ENCODE data around the gene NPAS3. TPM values are rescaled to one million over a fixed set of nuclear protein-coding genes. Genes with fewer than 3 reads are reported as not detected.

NPAS3 gene
- total RNA-seq, 1 experiment from 2014 or later, result 15.6 TPM

DNA sequence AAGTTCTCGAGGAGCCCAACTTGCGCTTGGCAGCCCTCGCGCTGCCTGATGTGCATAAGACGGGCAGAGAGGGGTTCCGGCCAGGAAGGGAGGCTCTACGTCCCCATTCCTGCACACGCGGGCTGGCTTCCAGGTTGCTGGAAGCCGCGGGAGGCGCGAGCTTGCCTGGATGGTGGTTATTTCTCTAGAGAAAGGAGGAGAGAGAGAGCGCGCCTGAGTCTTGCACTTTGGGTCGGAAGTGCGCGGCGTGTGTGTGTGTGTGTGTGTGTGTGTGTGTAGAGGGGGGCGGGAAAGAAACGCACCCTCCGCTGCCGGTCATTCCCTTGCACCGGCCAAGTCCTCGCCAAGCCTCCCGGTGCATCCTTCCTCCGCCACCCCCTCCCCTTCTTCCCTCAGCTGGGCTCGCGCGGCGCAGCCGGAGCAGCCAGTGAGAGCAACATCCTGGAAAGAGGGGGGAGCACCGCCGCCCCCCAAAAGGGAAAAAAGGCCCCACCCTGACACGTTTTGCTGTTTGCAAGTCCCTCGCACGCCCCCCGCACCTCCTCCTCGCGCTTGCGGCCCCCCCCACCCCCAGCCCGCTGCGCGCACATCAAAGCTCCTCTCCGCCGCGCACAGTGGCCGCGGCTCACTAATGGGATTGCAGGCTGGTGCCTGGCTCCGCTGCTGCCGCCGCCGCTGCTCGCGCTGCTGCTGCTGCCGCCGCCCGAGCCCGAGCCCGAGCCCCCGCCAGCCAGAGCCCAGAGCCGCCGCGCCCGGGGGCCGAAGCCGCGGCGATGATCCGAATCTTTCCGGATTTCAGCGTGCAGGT lies 4.4 kb upstream of the NPAS3 start:
- CTCF ChIA-PET, result no interaction called here
- BruUV-seq (replicated peaks), result no TSS peak
- H3K9me3 ChIP-seq (ENCODE audit: low read depth, low read length, poor library complexity, severe bottlenecking), result no peaks in the 10 kb centered on the region
- POLR2A ChIA-PET (ENCODE audit: low non-redundant PET), result no interaction called here
- peak; percentile 78 for DNase-seq (ENCODE audit: low spot score)
- H3K27ac ChIP-seq (ENCODE audit: low read depth, low read length, poor library complexity, severe bottlenecking), result no peak overlapping the region
- peaks cover 27% of the 10 kb centered on the region for H3K4me1 ChIP-seq (ENCODE audit: insufficient read depth, low read length, poor library complexity, severe bottlenecking)
- H3K27me3 ChIP-seq (replicated peaks; ENCODE audit: insufficient read depth, low read depth, low read length, poor library complexity), result no peaks in the 10 kb centered on the region
- intact Hi-C loops (cut with micrococcal nuclease; ENCODE audit: unreplicated experiment), result loop anchor here (1.0 kb wide), 1 partner anchor 223 kb away; no protein-coding TSS in a partner anchor
- H3K36me3 ChIP-seq (ENCODE audit: insufficient read depth, low read length, poor library complexity, severe bottlenecking), result no peaks in the 10 kb centered on the region
- H3K4me3 ChIP-seq (ENCODE audit: low read depth, low read length, poor library complexity, severe bottlenecking), result peak overlapping the region; percentile 76
- TF ChIP-seq, protein P1, sequence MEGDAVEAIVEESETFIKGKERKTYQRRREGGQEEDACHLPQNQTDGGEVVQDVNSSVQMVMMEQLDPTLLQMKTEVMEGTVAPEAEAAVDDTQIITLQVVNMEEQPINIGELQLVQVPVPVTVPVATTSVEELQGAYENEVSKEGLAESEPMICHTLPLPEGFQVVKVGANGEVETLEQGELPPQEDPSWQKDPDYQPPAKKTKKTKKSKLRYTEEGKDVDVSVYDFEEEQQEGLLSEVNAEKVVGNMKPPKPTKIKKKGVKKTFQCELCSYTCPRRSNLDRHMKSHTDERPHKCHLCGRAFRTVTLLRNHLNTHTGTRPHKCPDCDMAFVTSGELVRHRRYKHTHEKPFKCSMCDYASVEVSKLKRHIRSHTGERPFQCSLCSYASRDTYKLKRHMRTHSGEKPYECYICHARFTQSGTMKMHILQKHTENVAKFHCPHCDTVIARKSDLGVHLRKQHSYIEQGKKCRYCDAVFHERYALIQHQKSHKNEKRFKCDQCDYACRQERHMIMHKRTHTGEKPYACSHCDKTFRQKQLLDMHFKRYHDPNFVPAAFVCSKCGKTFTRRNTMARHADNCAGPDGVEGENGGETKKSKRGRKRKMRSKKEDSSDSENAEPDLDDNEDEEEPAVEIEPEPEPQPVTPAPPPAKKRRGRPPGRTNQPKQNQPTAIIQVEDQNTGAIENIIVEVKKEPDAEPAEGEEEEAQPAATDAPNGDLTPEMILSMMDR (conservative IDR thresholded peaks at IDR 0.05; ENCODE audit: low read depth, low read length), result no peak
- no peak for TF ChIP-seq EZH2 (IDR thresholded peaks at IDR 0.05; ENCODE audit: borderline replicate concordance, low read depth, low read length, poor library complexity, severe bottlenecking)

DNA sequence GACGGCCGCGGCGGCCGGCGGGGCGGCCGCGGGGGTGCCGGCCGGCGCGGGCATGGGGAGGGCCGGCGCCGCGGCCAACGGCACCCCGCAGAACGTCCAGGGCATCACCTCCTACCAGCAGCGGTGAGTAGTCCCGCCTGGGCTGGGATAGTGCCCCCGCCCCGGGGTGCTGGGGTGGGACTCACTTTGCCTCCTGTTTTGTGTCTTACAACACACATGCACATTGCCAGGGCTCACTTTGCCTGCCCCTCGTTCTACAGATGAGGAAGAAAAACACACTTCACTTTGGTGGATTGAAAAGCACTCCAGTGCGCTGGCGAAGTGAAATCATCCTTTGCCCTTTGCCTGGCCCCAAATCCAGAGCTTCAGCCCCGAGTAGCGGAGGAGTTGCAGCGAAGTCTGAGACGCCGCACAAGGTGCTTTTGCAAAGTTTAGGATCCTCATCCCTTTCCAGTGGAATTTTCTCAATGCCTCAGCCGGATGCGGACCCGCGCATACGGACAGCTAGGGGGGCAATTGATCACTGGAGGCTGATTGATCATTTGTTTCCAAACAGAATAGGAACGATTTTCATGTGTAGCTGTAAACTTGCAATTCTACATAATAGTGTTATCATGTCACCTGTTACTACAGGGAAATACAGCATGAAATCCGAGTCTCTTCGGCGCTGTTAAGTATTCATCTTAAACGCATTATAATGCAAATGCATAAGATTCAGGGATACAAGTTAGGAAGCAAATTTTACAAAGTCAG lies 3.6 kb upstream of the NPAS3 start:
- no peak for TF ChIP-seq EZH2 (IDR thresholded peaks at IDR 0.05; ENCODE audit: borderline replicate concordance, low read depth, low read length, poor library complexity, severe bottlenecking)
- TF ChIP-seq, protein P1 (conservative IDR thresholded peaks at IDR 0.05; ENCODE audit: low read depth, low read length), result no peak
- intact Hi-C loops (cut with micrococcal nuclease; ENCODE audit: unreplicated experiment), result loop anchor here (1.0 to 5.0 kb wide), 4 partner anchors 208 to 497 kb away; no protein-coding TSS in a partner anchor
- CTCF ChIA-PET, result no interaction called here
- H3K4me3 ChIP-seq (ENCODE audit: low read depth, low read length, poor library complexity, severe bottlenecking), result peak overlapping the region; percentile 76
- POLR2A ChIA-PET (ENCODE audit: low non-redundant PET), result no interaction called here
- H3K9me3 ChIP-seq (ENCODE audit: low read depth, low read length, poor library complexity, severe bottlenecking), result no peaks in the 10 kb centered on the region
- no peaks in the 10 kb centered on the region for H3K36me3 ChIP-seq (ENCODE audit: insufficient read depth, low read length, poor library complexity, severe bottlenecking)
- BruUV-seq (replicated peaks), result no TSS peak
- peaks cover 27% of the 10 kb centered on the region for H3K4me1 ChIP-seq (ENCODE audit: insufficient read depth, low read length, poor library complexity, severe bottlenecking)
- H3K27me3 ChIP-seq (replicated peaks; ENCODE audit: insufficient read depth, low read depth, low read length, poor library complexity), result no peaks in the 10 kb centered on the region
- peak; percentile 61 for DNase-seq (ENCODE audit: low spot score)
- H3K27ac ChIP-seq (ENCODE audit: low read depth, low read length, poor library complexity, severe bottlenecking), result peak overlapping the region; percentile 67

DNA sequence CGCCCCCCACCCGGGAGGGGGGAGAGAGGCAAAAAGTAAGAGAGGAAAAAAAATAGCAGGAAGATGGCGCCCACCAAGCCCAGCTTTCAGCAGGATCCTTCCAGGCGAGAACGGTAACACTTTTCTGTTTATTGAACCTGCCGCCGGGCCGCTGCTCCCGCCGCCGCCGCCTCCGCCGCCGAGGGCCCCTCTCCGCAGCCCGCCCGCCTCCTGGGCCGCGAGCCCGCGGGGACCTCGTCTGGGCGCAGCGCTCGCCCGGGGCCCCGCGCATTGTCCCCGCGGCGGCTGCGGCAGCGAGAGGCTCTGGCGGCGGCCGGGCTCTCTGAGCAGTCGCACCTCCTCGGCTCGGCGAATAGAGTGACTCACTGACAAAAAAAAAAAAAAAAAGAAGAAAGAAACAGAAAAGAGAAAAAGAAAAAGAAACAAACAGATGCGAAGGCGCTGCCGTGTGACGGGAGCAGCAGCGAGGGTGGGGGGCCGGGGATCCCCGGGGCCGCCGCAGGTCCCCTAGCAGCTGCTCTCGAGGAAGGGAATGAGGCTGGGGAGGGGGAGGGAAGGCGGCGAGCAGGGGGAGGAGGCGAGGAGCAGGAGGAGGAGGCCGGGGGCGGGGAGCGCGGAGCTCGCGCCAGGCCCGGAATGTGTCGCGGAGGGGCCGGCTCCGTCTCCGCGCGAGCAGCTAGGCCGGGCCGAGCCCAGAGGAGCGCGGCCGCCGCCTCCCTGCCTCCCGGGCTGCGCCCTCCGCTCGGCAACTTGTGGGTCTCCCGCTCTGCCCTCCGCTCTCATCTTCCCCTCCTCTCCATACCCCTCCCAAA lies 781 bp downstream of the NPAS3 start:
- peak; percentile 93 for DNase-seq (ENCODE audit: low spot score)
- intact Hi-C loops (cut with micrococcal nuclease; ENCODE audit: unreplicated experiment), result loop anchor here (2.0 to 10.0 kb wide), 8 partner anchors 47 to 853 kb away; no protein-coding TSS in a partner anchor
- Histone ChIP-seq H3K27ac (ENCODE audit: low read depth, low read length, poor library complexity, severe bottlenecking) (peak overlapping the region; percentile 98), H3K9me3 (ENCODE audit: low read depth, low read length, poor library complexity, severe bottlenecking) (no peaks in the 10 kb centered on the region), H3K27me3 (replicated peaks; ENCODE audit: insufficient read depth, low read depth, low read length, poor library complexity) (no peaks in the 10 kb centered on the region), H3K4me1 (ENCODE audit: insufficient read depth, low read length, poor library complexity, severe bottlenecking) (peaks cover 54% of the 10 kb centered on the region), H3K4me3 (ENCODE audit: low read depth, low read length, poor library complexity, severe bottlenecking) (peak overlapping the region; percentile 76), H3K36me3 (ENCODE audit: insufficient read depth, low read length, poor library complexity, severe bottlenecking) (no peaks in the 10 kb centered on the region)
- TSS peak; percentile 22 for BruUV-seq (replicated peaks)
- no peak for TF ChIP-seq EZH2 (IDR thresholded peaks at IDR 0.05; ENCODE audit: borderline replicate concordance, low read depth, low read length, poor library complexity, severe bottlenecking)
- TF ChIP-seq, protein P1 (conservative IDR thresholded peaks at IDR 0.05; ENCODE audit: low read depth, low read length), result no peak
- ChIA-PET POLR2A (ENCODE audit: low non-redundant PET) (interaction anchor here (0.7 kb wide), 3 partner anchors 237 to 387 kb away, joined by 3 to 7 read pairs (median 7); no protein-coding TSS in a partner anchor), CTCF (interaction anchor here (0.7 kb wide), 2 partner anchors 364 to 829 kb away, joined by 7 to 8 read pairs; no protein-coding TSS in a partner anchor)
